SKM-1 (cell line): ENCODE measurements around the gene IQCB1.
"Not testable (repeated sequence)": the region's sequence is repeated elsewhere in the genome, so short reads cannot be mapped to it uniquely, and the experiment has no call there.

Source experiments
- DNase-seq: peaks from one replicate; lab custom pipeline; 2025; ENCODE audit not compliant: unreplicated experiment; lab: John Stamatoyannopoulos, UW

IQCB1 gene

GRCh38 chr3:121834671-121835464 lies at the start of gene IQCB1, which contains the start of gene EAF2:
TSS of gene IQCB1 (minus strand) at chr3:121835060. CDS start at chr3:121828960, 6,100 bp downstream.
TSS of gene EAF2 (plus strand) at chr3:121835209. CDS start at chr3:121835286, 77 bp downstream.
- peak; percentile 95 for DNase-seq

GRCh38 chr3:121883507-121883906 lies 48.6 kb upstream of the IQCB1 start:
- no peak for DNase-seq

- no peak for DNase-seq
Measured at GRCh38 chr3:121878411-121878810, 43.6 kb upstream of the IQCB1 start.

- DNase-seq: no peak
Measured at GRCh38 chr3:121871430-121871829, 36.6 kb upstream of the IQCB1 start.

GRCh38 chr3:121870717-121871116 lies 35.9 kb upstream of the IQCB1 start:
- DNase-seq: no peak

- DNase-seq: no peak
Measured at GRCh38 chr3:121869736-121870135, 34.9 kb upstream of the IQCB1 start.

- DNase-seq: no peak
Measured at GRCh38 chr3:121863801-121864200, 28.9 kb upstream of the IQCB1 start.

- DNase-seq: not testable (repeated sequence)
Measured at GRCh38 chr3:121863247-121863646, 28.4 kb upstream of the IQCB1 start.

GRCh38 chr3:121857778-121858177 lies 22.9 kb upstream of the IQCB1 start:
- DNase-seq: not testable (repeated sequence)

- no peak for DNase-seq
Measured at GRCh38 chr3:121855555-121855954, 20.7 kb upstream of the IQCB1 start.

GRCh38 chr3:121852256-121852655 lies 17.4 kb upstream of the IQCB1 start:
- no peak for DNase-seq

- DNase-seq: no peak
Measured at GRCh38 chr3:121844892-121845291, 10.0 kb upstream of the IQCB1 start.

GRCh38 chr3:121839962-121840361 lies 5.1 kb upstream of the IQCB1 start:
- DNase-seq: no peak

- DNase-seq: no peak
Measured at GRCh38 chr3:121836481-121836880, 1.6 kb upstream of the IQCB1 start.

GRCh38 chr3:121836064-121836463 lies 1.2 kb upstream of the IQCB1 start:
- peak; percentile 39 for DNase-seq

GRCh38 chr3:121835465-121835801 lies 573 bp upstream of the IQCB1 start:
- peak; percentile 22 for DNase-seq

GRCh38 chr3:121834157-121834670 lies 646 bp downstream of the IQCB1 start:
- no peak for DNase-seq

GRCh38 chr3:121822973-121823372 lies 11.9 kb downstream of the IQCB1 start:
- no peak for DNase-seq

GRCh38 chr3:121821421-121822199 lies 13.2 kb downstream of the IQCB1 start:
- no peak for DNase-seq

- no peak for DNase-seq
Measured at GRCh38 chr3:121819236-121819635, 15.6 kb downstream of the IQCB1 start.

GRCh38 chr3:121818578-121818977 lies 16.3 kb downstream of the IQCB1 start:
- no peak for DNase-seq

GRCh38 chr3:121817753-121818152 lies 17.1 kb downstream of the IQCB1 start:
- no peak for DNase-seq
